ENCODE results near the gene SNX5. TPM values are rescaled to one million over a fixed set of nuclear protein-coding genes. Genes with fewer than 3 reads are reported as not detected.
A peak's percentile ranks its signal among the peaks of the same experiment; 100 is the strongest.
"Not testable (repeated sequence)": the region's sequence is repeated elsewhere in the genome, so short reads cannot be mapped to it uniquely, and the experiment has no call there.

Gene SNX5
- total RNA-seq, 1 donor from 2014 or later = 29.2 TPM

DNA sequence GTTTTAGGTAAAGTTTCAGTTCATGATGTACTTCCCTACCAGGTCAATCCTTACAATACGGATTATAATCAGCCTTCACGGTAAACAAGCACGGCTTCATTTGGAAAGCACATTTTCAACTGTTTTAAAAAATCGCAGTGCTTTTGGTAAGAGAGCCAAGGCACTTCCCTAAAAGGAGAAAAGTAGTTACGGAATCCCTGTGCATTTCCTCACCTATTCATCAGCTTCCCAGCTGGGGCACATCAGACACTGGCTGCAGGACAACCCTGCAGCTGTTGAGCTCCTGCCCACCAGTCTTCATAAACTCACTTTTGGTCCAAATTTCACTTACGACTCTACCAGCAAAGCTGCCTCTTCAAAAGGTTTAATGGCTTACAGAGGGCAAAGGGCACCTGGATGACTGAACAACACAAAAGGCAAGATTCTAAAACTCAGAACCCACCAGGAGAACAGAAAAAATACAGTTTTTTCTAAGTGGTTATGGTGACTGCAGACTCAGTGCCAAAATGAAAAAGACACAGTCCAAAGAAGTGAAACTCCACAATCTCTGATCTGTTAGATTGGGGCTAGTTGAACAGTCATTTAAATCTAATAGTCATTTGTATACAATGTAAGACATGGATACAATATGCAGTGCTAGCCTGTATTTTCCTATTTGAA is 7.5 kb downstream of the SNX5 start:
- DNase-seq (ENCODE audit: low spot score) (peak; percentile 65), ATAC-seq (peak; percentile 74)

DNA sequence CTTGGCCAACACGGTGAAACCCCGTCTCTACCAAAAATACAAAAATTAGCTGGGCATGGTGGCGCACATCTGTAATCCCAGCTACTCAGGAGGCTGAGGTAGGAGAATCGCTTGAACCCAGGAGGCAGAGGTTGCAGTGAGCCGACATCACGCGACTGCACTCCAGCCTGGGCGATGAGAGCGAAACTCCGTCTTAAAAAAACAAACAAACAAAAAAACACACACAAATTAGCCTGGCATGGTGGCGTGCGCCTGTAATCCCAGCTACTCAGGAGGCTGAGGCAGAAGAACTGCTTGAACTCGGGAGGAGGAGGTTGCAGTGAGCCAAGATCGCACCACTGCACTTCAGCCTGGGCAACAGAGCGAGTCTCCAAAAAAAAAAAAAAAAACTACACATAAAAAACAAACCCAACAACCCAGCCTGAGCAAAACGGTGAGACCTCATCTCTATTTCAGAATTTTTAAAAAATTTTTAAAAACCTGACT is 8.2 kb downstream of the SNX5 start:
- not testable (repeated sequence) for ATAC-seq; DNase-seq (ENCODE audit: low spot score)

DNA sequence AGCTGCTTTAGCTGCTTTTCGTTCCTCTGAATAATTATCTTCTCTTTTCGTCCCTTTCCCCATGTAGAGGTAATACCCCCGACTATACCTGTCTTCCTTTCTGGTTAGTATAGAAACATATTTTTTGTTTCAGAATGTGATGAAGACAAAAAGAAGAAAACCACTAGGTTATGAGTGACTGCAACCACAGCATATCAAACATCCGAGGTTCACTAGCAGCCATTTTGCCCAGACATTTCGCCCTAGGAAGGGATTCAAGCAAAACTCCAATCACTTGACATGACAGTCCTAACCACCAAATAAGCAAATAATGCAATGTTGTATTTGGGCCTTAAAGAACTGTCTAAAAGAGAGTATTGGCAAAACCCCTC is 9.4 kb downstream of the SNX5 start:
- ATAC-seq = no peak
- DNase-seq (ENCODE audit: low spot score) = no peak

DNA sequence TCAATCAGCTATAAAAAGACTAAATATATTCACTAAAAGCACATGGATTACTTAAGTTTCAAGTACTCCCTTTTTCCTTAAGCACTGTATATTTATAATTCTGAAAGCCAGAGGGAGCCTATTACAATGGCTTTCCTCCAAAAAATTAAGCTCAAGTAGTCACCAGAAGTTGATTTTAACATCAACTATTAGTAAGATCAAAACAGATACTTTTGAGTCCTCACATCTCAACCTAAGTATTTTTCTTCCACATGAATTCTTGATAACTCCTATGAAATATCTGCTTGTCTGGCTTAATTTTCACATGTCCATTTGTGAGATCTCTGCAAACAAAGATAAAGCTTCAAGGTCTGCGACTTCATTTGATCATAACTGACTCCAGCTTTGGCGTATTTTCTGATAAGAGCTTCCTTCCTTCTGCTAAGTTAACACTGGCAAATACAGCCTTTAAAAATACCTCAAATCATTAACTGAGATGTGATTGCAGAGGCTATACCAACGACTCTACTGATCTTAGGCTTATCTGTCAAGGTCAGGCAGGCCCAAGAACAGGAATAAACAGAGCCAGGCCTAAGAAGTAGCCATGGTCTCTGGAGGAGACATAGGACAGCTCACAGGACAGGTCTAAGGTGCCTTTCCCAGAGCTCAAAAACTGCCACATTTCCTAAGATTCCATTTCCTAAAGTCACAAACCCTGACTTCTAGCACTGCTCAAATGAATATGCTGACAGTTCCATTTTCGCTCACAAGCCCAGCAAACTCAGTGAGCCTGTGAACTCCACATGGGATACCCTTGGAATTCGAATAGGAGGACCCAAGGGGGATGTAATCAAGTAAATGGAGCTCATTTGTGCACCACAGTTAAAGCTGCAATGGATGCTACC is 10.0 kb downstream of the SNX5 start:
- ATAC-seq = peak; percentile 37
- no peak for DNase-seq (ENCODE audit: low spot score)

DNA sequence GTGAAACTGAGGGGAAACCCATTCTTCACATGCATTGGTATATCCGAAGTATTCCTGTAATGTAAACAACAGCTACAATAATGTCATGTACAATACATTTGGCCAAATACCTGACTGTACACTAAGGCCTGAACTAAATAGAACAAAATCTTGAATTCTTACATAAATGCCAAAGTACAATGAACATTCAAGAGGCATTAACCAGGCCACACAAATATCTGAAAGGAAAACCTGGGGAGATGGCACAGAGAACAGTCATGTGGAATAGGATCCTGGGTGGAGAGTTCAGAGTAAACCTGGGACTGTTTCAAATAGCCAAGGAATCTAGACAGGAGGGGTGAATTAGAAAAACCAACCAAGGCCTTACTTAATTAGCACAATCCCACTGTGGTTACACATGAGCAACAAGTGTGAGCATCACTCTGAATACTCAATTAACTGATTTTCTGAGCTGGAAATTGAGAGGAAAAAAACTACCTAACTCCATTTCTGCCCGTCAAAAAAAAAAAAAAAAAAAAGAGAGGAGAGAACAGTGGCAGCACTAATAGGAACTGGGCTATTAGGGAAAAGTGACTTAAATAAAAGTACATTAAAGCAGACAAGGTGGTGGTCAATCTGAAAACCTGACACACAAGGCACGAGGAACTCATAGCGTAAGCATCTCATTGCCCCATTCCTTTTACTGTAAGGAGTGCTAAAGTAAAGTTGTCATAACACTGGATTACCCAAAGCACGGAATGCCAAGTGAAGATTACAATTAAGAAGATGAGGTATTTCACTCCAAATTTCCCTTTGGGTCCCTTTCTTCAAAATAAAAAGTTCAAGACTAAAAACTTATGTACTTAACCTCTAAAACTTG is 10.9 kb downstream of the SNX5 start:
- no peak for ATAC-seq
- DNase-seq (ENCODE audit: low spot score) = no peak

DNA sequence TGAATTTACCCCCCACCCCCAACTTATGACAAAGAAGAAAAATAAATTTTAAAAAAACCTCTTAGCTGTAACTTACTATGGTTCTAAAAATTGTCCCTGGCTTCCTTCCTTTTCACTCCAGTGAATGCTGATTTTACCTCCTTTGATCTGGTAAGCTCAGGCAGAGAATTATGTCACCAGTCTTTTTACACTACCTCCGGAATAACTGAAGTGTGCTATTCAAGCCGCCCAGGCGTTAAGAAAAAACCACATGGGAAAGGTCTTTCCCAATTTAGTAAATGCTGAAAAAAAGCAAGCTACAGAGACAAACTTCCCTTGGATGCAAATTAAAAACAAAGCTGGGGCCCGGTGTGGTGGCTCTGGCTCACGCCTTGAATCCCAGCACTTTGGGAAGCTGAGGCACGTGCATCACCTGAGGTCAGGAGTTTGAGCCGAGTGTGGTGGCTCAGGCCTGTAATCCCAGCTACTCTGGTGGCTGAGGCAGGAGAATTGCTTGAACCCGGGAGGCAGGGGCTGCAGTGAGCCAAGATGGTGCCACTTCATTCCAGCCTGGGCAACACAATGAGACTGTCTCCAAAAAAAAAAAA is 12.4 kb downstream of the SNX5 start:
- DNase-seq (ENCODE audit: low spot score) = no peak
- ATAC-seq = no peak

DNA sequence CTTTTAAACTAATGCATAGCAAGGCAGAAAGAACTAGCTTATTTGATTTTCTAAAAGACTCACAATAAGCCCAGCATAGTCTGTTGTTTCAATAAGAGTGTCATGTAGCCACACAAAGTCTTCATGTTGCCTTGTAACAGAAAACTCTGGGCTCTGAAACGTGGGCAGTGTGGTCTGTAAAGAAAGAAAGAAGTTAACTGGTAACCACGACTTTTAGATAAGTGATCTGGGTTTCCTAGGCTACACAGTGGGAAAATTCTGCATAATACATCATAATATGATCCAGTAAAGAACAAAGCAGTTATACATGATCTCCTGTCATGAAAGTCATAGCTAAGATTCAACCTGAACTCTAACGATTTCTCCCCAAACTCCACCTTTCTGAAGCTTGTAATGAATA is 13.3 kb downstream of the SNX5 start:
- no peak for ATAC-seq
- DNase-seq (ENCODE audit: low spot score) = no peak

DNA sequence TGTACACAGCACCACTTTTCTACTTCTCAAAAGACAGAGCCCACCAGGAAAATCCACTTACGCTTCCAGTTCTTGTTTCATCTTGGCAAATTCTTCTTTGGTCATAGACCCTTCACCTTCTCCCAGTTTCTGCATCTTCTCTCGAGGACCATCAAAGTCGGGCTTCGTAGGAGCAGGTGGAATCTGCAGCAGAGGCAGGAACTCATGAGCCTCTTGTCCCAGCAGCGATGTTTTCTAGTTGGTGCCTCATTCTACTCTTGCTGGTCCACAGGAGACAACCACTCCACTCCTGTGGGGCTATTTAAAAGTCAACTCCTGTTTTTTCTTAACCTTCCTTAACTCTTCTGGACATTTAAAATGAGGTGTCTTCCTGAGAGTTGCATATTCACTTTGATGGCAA is 14.7 kb downstream of the SNX5 start:
- DNase-seq (ENCODE audit: low spot score) (no peak), ATAC-seq (no peak)

DNA sequence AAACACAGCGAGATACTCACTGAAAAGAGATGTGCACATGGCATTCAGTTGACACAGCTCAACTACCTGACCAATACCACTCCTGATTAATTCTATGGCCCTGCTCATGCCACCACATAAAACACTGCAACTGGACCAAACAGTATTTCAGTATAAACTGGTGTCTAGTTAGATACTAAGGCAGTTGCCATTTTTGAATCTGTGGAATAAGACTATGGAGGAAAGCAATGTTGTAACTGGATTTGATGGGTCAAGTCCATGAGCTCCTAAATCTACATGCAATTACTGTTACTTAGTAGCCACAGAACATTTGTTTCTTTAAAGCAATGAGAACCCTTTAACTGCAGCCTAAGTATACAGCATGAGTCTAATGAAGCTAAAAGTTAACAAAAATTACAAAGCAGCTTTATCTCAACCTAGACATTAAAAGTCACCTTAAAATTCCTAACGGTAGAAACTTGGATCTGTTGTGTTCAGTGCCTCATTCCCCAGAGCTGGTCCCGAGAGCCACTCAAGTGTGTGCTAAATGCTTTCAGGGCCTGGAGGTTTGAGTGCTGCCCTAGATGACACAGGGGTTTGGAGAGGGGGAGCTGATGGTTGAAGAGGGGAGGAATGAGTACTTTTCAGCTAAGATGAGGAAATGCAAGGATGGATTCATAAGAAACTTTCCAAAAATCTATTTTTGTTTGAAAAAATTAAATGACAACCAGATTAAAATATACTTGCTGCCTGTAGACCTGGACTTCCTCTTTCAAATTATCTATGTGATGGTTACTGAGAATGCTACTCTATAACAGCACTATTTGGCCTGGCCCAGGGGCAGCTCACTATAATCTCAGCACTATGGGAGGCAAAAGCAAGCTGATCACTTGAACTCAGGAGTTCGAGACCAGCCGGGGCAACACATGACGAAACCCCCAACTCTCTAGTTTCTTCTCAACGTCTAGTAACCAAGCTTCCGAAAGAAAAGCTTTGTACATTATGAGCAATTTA is 15.6 kb downstream of the SNX5 start:
- no peak for DNase-seq (ENCODE audit: low spot score)
- ATAC-seq = no peak

DNA sequence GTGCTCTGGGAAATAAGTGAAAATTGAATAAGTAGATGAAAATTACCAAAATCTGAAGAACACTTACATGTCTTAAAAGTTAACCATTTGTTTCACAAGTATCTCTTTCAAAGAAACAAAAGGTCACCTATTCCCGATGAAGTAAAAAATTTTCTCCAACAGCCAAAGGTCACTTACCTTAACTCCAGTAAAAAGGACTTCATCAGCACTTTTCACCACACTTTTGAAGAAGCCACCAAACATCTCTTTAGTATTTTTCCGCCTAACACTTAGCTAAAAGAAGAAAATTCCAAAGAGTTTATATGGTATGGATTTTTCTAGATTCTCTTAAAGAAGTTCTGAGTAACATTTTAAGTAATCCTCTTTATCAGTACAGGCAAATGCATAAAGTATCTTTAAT is 17.3 kb downstream of the SNX5 start:
- no peak for ATAC-seq

DNA sequence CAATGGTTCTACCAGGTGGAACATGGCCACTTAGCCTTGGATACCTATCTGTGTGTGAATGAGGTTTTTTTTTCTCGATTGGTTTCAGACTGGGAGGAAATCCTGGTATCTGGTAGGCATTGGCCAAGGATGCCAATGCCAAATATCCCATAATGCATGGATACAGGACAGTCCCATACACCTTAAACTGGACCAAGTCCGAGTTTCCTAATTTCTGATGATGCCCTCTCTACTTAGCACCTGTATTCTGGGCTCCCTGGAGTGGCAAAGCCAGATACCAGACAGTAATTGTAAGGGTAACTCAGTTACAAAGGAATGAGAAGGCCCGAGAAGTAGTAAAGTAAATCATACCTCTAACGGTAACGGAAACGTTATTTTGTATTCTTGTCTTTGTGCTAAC is 17.9 kb downstream of the SNX5 start:
- ATAC-seq = no peak
- no peak for DNase-seq (ENCODE audit: low spot score)

More for the DNA sequence above, 17.3 kb downstream of the SNX5 start:
- no peak for DNase-seq (ENCODE audit: low spot score)

DNA sequence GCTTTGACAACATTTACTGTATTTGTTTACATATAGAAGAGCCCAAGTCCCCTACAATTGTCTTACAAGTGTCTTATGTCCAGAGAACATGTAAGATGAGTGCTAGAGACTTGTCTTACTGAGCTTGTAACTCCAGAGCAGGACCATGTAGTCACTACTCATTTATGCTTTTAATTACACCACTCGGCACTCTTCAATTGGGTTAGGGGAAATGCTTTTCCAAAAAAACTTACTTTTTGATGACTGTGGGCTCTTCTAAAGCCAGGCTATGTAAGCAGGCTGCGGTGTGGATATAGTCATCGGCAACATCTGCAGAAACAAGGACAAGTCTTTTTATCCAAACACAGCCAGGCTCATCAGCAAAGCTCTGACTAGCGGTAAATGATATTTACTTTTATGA is 18.7 kb downstream of the SNX5 start:
- ATAC-seq (no peak), DNase-seq (ENCODE audit: low spot score) (no peak)

DNA sequence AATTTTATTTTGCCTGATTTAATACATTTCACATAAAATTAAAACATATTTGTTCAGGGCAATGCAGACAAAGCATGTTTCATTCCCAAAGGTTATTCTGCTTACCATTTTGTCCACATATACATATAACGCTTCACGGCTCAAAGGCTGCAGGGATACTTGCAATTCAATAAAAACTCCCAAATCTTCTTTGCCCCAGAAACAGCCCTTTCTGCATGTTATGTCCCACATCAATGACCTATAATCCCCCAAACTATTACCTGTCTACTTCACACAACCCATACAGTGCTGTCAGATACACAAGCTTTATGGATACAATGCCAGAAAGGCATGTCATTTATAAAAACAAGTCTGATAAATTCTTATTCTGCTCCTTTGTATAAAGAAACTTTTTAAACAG is 20.2 kb downstream of the SNX5 start:
- ATAC-seq = no peak
- DNase-seq (ENCODE audit: low spot score) = no peak

DNA sequence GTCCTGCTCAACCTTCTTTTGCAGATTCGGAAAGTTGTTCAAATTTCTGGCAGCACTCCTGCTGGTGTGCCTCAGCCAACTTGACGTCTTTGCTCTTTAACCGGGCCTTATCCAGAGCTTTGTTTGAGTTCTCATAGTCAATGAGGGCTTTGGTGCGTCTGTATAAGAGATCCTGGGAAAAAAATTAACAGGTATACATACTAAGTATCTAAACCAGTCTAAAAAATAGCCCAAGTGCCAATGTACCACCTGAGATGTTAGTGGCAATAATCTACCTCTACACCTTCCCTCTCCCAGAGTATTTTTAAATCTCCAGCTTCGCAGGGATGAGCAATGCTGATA is 21.1 kb downstream of the SNX5 start:
- DNase-seq (ENCODE audit: low spot score) (no peak), ATAC-seq (peak; percentile 65)

DNA sequence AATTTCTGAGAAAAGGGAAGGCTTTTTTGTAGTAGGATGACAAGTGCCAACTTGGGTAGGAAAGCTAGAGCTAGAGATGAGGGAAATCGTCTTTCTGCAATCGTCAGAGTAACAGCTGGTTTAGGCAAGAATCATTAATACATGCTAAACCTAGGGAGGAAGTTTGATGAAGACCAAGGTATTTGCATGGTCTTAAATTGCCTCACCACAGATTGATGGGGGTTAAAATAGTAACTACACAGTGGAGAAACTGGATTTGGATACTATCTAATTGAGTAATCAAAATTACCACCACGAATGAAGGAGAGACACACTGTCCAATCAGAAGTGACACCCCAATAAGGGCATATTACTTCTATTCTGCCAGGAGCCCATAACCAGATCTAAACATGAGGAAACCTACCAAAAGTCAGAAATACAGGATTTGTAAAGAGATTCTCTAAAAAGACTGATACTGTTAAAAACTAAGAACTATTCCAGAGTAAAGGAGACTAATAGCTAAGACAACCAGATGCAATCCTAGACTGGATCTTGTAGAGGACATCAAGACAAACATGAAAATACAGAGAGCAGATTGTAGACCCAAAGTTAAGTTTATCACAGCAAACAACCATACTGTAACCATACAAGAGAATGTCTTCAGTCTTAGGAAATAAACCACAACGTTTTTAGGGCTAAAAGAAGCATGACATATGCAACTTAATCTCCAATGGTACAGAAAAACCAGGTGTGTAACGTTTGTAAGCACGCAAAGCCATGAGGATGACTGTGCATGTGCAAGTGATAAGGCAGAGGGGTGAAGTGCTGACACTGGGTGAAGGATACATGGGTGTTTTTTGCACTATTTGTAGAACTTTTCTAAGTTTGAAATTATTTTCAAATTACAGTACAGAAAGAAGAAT is 21.8 kb downstream of the SNX5 start:
- ATAC-seq (no peak), DNase-seq (ENCODE audit: low spot score) (no peak)

DNA sequence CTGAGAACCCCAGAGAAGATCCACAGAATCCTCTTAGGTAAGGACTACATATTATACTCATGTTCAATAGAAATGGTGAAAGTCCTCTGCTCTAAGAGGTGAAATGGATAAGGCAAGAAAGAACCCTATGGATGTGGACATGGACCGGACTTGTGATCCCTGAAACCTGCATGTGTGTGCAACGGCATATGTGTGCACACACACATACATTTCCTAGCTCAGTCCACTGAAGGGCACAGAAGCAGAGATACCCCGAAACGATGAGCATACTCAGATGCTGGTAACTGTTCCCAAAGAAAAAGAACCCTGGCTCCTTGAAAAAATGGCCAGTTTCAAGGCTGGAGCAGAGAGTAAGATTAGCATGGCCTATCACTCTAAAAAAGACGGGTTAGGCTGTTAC is 22.6 kb downstream of the SNX5 start:
- no peak for ATAC-seq
- no peak for DNase-seq (ENCODE audit: low spot score)

DNA sequence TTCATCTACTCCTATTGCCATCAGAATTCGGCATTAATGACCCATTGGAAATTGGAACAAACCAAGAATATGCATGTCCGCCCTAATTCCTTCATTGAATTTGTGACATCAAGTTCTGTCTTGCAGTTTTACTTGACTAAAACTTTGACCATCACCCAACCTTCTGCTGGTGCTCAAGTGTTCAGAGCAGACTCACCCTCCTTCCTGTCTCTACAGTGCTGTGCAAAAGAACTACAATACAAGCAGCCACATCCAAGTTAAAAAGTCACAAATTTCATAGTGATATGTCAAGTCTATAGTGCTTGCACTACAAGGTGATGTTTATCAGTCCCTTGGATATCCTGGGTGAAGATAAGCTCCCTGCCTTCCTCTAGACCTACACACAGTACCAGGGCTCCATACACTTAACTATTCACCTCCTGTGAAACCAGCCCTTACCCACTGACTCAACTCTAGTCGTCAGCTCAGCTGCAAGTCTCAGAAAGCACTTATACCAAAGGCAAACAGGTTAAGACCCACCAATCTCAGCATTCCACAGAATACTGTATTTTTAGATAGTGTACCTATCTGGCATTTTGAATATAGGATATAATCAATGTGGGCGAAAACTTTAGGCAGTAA is 23.6 kb downstream of the SNX5 start:
- DNase-seq (ENCODE audit: low spot score) (no peak), ATAC-seq (no peak)

DNA sequence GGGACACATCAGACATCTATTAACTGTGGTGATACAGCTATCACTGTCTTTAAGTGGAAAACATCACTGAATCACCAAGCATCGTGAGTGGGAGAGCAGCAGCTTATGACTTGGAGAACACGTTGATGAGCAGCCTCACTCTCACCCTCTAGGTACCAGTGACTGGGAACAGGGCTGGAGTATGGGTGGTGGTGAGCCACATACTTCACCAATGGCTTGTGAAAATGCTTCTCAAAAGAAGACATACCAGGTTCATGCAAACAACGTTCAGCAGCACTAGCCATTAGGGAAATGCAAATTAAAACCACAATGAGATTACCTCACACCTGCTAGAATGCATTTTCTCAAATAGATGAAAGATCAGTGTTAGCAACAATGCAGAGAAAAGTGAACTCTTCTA is 25.3 kb downstream of the SNX5 start:
- no peak for ATAC-seq

DNA sequence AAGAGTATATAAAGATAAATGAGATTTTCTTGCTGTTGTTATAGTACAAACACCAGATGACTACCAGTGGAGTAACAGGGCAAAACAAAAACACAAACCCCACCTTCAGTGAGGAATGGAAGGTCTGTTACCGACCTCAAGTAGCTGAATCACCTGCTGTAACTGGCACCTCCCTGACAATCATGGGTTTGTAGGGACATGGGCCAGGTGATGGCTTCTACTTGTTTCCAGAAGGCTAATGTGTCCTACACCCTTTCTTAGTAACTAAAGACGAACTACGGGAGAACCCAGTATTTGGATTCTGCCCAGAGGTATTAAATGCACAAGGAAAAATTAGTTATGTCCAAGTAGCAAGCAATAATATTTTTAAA is 26.8 kb downstream of the SNX5 start:
- no peak for ATAC-seq
- DNase-seq (ENCODE audit: low spot score) = no peak

More for the DNA sequence above, 25.3 kb downstream of the SNX5 start:
- no peak for DNase-seq (ENCODE audit: low spot score)

Data from left lobe of liver (tissue), 2 donors.